Measurements from ENCODE around the gene SIMC1.

SIMC1 gene

GRCh38 chr5:176389135-176390123 lies 151.2 kb downstream of the SIMC1 start:
- DNase-seq, result no peak

DNA sequence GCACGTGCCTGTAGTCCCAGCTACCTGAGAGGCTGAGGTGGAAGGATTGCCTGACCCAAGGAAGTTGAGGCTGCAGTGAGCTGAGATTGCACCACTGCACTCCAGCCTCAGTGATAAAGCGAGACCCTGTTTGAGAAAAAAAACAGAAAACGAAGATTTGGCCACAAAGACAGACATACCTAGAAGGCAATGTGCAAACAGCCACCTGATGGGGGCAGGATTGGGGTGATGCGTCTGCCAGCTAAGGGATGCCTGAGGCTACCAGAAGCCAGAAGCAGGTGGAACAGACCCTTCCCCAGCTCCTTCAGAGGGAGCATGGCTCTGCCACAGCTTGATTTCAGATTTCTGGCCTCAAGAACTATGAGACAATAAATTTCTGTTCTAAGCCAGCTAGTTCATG lies 153.3 kb downstream of the SIMC1 start:
- no peak for DNase-seq

- no peak for DNase-seq
Observed at GRCh38 chr5:176391999-176392398, 153.8 kb downstream of the SIMC1 start.

GRCh38 chr5:176392526-176392925 lies 154.3 kb downstream of the SIMC1 start:
- DNase-seq, result no peak

GRCh38 chr5:176394096-176394495 lies 155.9 kb downstream of the SIMC1 start:
- DNase-seq, result no peak

DNA sequence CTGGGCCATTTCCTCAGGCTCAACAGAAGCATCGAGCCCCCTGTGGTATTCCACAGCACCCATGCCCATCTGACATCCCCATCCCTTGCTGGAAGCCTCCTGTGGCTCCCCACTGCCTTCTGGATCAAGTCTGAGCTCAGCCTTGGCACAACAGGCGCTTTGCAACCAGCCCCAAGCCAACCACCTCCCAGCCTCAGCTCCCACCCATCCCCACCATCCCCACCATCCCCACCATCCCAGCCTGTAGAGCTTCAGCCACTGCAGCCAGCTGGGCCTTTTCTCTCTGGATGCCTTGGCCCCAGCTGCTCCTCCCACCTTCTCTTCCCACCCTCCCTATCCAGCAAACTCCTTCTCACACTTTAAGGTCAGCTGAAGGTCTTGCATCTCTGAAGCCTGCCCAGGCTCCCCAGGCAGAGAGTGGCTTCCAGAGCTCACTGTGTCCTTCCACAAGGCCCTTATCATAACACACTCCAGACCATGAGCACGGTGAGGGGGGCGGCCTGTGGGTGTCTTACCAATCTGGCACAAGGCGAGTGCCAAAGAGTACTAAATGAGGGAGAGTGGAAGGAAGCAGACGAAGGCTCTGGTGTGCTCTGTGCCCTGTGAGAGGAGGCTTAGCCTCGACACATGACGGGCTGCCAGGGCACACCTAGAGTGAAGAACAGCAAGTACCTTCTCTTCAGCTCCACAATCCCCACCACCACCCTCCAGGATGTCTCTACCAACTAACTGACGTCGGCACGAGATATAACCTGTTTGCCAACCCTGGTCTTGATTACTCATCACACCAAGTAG lies 156.9 kb downstream of the SIMC1 start:
- DNase-seq, result no peak
